Activated CD8-positive, alpha-beta memory T cell treated with anti-CD3 and anti-CD28 coated beads, Interleukin-2, amount 50 U/mL, for 48 hours (primary cell): ENCODE measurements around the gene ADIPOR1.
"Not testable (repeated sequence)": the region's sequence is repeated elsewhere in the genome, so short reads cannot be mapped to it uniquely, and the experiment has no call there.

Experiments
- DNase-seq: peaks from one replicate; pipeline ENCODE4 v3.0.0-alpha.2; 2020

ADIPOR1 gene

DNA sequence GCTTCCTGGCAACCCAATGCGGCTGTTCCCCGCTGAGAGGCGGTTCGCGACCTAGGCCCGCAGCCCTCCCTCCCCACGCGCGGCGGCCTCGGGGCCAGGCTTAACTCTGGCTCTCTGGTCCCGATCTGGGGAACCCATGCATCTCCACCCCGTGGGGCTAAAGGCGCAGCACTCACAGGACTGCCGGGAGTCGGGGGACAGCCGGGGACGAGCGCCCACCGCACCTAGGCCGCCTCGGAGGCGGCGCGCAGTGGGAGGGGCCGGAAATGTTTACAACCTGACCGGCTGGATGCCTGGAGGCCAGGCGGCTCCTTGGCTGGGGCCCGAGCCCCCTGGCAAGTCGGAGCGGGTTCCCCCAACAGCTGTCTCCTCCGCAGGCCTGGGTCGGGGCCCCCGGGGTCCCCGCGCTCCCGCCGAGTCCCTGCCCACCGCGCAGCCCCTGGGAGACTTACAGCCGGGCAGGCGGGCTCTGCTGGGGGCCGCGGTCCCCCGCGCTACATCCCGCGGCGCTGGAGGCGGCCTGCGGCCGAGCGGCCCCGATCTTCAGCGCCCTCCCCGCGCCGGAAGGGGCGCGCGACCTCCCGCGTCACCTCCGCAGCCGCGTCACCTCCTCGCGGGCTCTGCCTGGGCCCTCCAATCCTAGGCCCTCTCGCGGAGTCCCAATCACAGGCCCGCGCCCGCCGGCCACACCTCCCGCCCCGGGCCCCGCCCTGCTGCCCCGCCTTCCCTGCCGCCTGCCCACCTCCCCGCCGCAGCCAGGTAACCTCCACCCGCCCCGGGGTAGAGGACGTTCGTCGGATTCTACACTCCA is at the start of gene ADIPOR1:
TSS of gene ADIPOR1 (minus strand) at position 580 of the 811 bp plus-strand sequence. CDS start 7,242 bp downstream, outside the sequence.
- peak; percentile 97 for DNase-seq

- DNase-seq, result peak; percentile 95
Observed at GRCh38 chr1:203006948-203007871, 49.1 kb upstream of the ADIPOR1 start, which contains the start of gene TMEM183A. Gene TMEM183A, plus strand, starts transcription at chr1:203007374. Its CDS starts 92 bp downstream, at chr1:203007466.

GRCh38 chr1:203005395-203006142 is 47.5 kb upstream of the ADIPOR1 start:
- DNase-seq, result not testable (repeated sequence)

GRCh38 chr1:203002951-203003350 is 44.8 kb upstream of the ADIPOR1 start:
- DNase-seq, result no peak

GRCh38 chr1:203001986-203002385 is 43.9 kb upstream of the ADIPOR1 start:
- no peak for DNase-seq

DNA sequence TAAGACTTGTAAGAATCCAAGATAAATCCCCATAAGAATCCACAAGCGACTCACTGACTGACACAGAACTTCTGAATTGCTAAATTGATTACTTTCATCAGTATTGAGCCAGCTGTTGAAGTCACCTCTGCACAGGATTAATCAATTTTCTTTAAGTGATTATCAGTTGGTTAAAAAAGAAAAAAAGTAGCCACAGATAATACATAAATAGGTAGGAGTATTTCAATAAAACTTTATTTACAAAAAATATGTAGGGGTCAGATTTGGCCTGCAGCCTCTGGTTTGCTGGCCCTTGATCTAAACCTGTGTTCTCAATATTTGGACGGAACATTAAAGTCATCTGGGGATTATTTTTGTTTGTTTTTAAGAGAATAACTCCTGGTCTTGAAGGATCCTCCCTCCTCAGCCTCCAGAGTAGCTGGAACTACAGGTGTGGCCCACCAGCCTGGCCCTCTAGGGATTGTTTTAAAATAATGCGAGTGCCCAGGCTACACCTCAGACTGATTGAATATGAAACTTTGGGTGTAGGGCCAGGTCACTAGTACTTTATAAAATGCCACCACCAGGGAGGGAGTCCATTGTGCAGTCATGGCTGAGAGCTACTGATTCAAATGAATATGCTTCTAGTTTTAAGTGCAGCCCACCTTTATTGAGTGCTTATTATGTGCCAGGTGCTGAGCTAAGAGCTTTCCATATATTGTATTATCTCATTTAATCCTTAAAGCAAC is 42.3 kb upstream of the ADIPOR1 start:
- DNase-seq, result no peak

DNA sequence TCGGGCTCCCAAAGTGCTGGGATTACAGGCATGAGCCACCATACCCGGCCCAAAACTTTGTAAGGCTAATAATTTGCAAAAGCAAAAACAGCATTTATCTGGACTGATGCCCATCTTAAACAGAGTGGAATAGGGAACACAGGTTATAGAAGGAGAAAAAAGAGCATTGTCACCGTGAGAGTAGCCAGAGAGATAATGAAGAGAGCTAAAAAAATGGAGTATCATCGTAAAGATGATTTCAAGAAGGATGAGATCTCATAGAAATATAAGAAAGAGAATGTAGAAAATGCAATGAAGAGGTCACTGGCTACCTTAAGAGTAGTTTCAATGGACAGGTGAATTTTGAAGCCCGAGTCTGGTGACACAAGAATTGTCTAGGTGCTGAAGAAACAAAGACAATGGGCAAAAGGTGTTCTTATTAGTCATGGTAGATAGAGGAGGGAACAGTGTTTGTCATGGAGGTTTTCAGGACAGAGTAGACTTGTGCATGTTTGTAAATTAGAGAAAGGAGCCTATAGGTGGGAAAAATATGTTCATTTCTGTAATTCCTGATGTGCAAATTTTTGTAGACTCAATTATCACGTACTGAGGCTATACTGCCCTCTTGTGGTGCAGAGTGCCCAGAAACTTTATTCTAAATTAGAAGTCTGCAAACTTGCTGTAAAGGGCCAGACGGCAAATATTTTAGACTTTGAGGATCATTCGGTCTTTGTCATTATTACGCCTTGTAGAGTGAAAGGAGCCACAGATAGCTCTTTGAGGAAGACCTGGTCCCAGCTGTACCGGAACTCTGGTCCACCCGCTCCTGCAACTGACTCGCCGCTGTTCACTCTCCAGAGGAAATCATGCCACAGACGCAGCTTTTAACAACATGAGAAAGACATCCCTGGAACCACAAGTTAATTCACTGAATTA is 41.0 kb upstream of the ADIPOR1 start:
- DNase-seq, result peak; percentile 64

GRCh38 chr1:202994756-202995155 is 36.6 kb upstream of the ADIPOR1 start:
- no peak for DNase-seq

DNA sequence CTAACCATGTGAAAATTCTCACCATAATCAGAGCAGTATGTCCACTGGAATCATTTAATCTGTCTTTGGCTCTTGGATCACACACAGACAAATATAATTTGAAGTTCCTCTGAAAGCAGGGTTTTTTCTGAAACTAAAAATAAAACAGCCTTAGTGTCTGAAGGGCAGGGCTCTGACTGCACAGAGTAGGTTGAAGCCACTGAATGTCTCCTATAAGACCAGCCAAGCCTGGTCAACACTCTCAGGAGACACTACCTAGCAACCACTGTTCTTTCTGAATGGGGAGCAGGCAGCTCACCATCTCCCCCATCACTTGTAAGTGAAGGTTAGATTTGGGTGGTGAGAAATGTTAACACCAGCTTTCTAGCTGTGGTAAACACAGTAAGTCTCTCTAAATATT is 33.0 kb upstream of the ADIPOR1 start:
- no peak for DNase-seq

DNA sequence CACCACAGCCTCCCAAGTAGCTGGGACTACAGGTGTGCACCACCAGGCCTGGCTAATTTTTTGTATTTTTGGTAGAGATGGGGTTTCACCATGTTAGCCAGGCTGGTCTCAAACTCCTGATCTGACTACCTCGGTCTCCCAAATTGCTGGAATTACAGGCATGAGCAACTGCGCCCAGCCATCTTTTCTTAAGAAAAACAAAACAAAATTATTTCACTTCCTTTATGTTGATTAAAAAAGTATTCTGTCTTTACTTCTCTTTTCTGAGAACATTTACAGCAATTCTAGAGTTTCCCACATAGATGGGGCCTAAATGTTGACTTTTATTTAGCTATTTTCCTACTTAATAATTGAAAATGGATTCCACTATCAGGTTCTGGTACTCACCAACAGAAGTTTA is 31.8 kb upstream of the ADIPOR1 start:
- no peak for DNase-seq

DNA sequence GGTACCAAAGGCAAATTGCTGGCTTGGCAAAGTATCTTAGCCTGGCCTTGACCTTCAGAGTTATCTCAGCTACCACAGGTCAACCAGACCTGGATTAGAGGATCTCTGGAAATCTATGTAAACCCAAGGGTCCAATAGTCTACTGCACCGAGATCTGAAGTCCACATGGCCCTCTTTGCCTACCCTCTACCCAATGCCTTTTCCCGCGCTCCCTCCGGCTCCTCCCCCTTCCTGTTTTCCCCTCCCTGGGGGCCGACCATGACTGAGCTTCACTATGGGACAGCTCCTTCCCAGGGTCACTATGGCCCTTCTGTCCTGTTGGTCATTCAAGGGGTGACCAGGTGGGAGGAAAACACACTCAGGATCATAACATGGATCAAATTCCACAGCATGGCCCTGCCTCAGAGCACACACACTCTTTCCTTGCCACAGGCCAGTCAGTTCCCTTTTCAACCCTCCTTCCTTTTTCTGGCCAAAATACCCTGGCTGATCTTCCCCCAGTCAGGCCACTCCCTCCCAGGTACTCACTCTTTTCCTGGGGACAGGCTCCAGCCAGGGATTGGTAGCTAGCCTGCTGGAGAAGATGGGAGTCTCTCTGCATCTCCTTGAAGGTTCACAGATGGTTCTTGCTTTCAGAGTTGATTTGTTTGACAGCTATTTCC is 29.9 kb upstream of the ADIPOR1 start:
- no peak for DNase-seq

DNA sequence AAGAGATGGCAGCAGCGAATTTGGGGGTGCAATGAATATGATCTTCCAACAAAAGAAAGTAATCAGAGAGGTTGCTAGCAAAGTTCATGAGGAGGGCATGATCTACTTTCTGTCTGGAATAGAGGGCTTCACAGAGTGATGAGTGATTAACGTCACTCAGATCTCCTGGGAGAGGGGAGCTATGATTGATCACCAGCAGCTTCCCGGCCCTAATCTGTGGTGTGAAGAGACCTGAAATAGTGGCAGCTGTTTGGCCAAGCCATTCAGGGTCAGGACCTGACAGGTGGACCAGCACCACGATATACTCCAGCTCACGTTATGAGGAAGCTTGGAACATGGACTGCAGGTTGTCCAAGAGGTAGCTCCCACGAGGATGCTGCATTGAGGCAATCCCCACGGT is 29.1 kb upstream of the ADIPOR1 start:
- DNase-seq, result no peak

DNA sequence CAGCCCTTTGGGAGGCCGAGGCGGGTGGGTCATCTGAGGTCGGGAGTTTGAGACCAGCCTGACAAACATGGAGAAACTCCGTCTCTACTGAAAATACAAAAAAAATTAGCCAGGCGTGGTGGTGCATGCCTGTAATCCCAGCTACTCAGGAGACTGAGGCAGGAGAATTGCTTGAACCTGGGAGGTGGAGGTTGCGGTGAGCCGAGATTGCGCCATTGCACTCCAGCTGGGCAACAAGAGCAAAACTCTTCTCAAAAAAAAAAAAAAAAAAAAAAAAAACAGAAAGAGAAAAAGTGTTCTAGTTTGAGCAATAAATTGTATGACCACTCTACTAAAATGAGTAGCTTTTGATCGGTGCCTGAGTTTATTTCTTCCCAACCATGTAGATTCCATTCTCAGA is 28.0 kb upstream of the ADIPOR1 start:
- DNase-seq, result not testable (repeated sequence)

DNA sequence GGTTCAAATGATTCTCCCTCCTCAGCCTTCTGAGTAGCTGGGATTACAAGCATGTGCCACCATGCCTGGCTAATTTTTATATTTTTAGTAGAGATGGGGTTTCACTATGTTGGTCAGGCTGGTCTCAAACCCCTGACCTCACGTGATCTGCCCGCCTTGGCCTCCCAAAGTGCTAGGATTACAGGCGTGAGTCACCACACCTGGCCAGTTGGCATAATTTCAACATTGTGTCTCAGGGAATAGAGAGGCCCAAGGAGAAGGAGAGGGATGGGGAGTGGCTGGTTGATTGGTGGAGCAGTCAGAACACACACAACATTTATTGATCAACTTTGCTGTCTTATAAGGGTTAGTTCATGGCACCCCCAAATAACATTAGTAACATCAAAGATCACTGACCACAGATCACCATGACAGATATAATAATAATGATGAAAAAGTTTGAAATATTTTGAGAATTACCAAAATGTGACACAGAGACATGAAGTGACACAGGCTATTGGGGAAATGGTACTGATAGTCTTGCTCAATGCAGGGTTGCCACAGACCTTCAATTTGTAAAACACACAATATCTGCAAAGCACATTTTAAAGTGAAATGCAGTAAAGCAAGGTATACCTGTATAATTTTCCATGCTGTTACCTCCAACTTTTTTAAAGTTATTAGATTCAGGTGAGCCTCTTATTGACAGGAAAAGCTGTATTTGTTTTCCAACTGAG is 24.8 kb upstream of the ADIPOR1 start:
- no peak for DNase-seq

- DNase-seq, result no peak
Observed at GRCh38 chr1:202981939-202982338, 23.8 kb upstream of the ADIPOR1 start.

DNA sequence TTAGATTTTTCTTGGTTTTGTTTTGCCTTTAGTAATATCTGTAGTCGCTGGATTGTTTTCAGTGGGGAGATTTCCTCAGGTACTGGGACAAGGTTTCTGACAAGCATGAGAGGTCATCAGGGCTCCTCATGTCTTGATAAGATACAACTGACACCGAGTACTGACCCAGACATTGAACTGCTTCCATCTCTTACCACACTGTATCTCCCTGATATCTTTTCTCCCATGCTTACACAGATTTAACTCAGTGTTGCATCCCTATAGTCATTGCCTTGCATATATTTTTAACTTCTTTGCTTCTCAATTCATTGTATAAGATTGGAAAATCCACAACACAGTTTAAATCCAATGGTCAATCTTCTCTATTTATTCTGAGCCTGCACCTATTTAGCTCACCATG is 21.3 kb upstream of the ADIPOR1 start:
- DNase-seq, result no peak

DNA sequence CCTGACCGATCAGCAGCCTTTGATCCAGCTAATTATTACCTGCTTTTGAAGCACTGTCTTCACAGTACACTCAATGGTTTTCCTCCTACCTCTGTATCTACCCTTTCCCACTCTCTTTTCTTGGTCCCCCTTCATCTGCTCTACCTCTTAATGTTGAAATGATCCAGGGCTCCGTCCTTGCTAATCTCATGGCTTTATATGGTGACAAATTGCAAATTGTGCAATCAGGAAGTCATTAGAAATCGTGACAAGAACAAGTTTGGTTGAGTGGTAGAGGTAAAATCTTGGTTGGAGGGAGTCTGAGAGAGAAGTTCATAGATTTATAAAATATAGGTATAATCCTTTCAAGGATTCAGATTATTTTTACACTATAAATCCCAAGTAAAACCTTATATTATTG is 18.5 kb upstream of the ADIPOR1 start:
- DNase-seq, result no peak

DNA sequence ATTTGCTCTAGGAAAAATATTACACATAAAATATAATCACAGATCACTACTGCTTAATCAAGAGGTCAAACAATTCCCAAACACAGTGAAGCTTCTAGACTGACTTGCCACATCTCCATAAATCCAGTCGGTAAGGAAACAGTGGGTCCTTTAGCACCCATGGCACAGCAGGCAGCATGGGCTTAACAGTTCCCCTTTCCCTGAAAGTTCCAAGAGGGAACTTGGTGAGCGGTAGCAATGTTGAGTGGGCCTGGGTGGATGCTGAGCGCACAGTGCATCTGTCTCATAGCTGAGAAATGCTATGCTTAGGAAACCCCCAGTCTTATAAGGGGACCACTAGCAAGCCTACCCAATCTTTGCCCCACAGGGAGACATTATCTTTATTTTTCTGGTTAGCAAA is 16.7 kb upstream of the ADIPOR1 start:
- DNase-seq, result no peak

DNA sequence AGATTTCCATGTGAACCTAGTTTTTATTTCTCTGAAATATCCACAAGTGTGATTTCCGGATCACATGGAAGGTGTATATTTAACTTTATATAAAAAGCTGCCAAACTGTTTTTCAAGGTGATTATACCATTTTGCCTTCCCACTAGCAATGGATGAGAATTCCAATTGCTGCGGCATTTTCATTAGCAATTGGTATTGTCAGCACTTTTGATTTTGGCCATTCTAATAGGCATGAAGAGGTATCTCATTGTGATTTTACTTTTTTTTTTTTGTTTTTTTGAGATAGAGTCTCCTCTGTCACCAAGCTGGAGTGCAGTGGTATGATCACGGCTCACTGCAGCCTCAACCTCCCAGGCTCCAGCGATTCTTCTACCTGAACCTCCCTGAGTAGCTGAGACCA is 13.9 kb upstream of the ADIPOR1 start:
- DNase-seq, result no peak

GRCh38 chr1:202968895-202969295 is 10.8 kb upstream of the ADIPOR1 start:
- DNase-seq, result no peak
